Aorta (tissue), 5 donors: ENCODE measurements around the gene IL21. TPM values are rescaled to one million over a fixed set of nuclear protein-coding genes. Genes with fewer than 3 reads are reported as not detected.
A peak's percentile ranks its signal among the peaks of the same experiment; 100 is the strongest.

Source experiments
- ATAC-seq: fragments of 200-7000 bp; cut with Tn5 transposase; one replicate; pipeline ENCODE4 v1.9.1; 2022; ENCODE audit warnings: moderate library complexity; ENCODE audit not compliant: low FRiP score
- DNase-seq, 2 donors: peaks; one replicate each; pipeline ENCODE4 v3.0.0-alpha.2; 2020
- H3K27ac ChIP-seq, 2 donors: one replicate each; pipeline ENCODE4 v1.5.1; 2013; ENCODE audit warnings: low read length in 2 of 2, mild to moderate bottlenecking in 2 of 2, moderate library complexity in 2 of 2, control low read depth in 1 of 2, inconsistent platforms in 1 of 2, low read depth in 1 of 2
- H3K27me3 ChIP-seq, 2 donors: one replicate each; pipeline ENCODE4 v1.6.1; 2013; ENCODE audit warnings: control low read depth in 1 of 2, low read length in 1 of 2, mild to moderate bottlenecking in 1 of 2, moderate library complexity in 1 of 2; ENCODE audit not compliant: insufficient read depth in 2 of 2, control insufficient read depth in 1 of 2
- H3K36me3 ChIP-seq, 2 donors: one replicate each; pipeline ENCODE4 v1.6.1; 2013; ENCODE audit warnings: control low read depth in 1 of 2, low read length in 1 of 2, mild to moderate bottlenecking in 1 of 2; ENCODE audit not compliant: insufficient read depth in 2 of 2, control insufficient read depth in 1 of 2
- H3K4me1 ChIP-seq, 2 donors: one replicate each; pipeline ENCODE4 v1.6.1; 2013; ENCODE audit warnings: low read length in 2 of 2, control low read depth in 1 of 2, mild to moderate bottlenecking in 1 of 2, moderate library complexity in 1 of 2; ENCODE audit not compliant: insufficient read depth in 2 of 2, control insufficient read depth in 1 of 2
- H3K4me3 ChIP-seq, 2 donors: one replicate each; pipeline ENCODE4 v1.5.1; 2013; ENCODE audit warnings: low read length in 2 of 2, control low read depth in 1 of 2, mild to moderate bottlenecking in 1 of 2
- H3K9me3 ChIP-seq: one replicate; pipeline ENCODE4 v1.6.1; 2013; ENCODE audit warnings: mild to moderate bottlenecking, low read length; ENCODE audit not compliant: control insufficient read depth
- WGBS, 2 donors: extraction: QIAGEN DNeasy Blood & Tissue Kit; methylation state at CpG; one replicate each; pipeline ENCODE4 v1.1.7; 2013; 5-methylcytosine and 5-hydroxymethylcytosine counted together
- intact Hi-C, 2 donors: fragments of 100-400 bp; cut with DNase I; formaldehyde crosslinking; loops; one replicate each; pipeline versions ENCODE4 v1.14.2 to v1.15.0; 2022
- long read RNA-seq, 2 donors: library from polyadenylated mRNA; unstranded; transcript quantifications; one replicate each; pipeline ENCODE4 v2.0.0, GENCODE V29; 2020 to 2021
- polyA plus RNA-seq, 2 donors: library from polyadenylated mRNA; stranded (reverse); fragments of 200-250 nt; gene quantifications; one replicate each; pipeline ENCODE4 v1.2.3, GENCODE V29; 2013
- total RNA-seq, 2 donors: library from RNA; stranded (reverse); fragmentation: NEBNext Ultra II Directional; extraction: Animal tissue kit (Norgen Biotek cat#: 25700); gene quantifications; one replicate each; pipeline ENCODE4 v1.2.1, GENCODE V29; 2021
- donor health status: healthy with polysubstance abuse.
- donor health status: Bipolar disorder and iron deficiency.
- donor health status: DM: no; HTN: no; CAD: no.
- donor health status: DM: no; HTN: no; CAD: no.
- donor health status: DM: yes; HTN: yes; CAD: no.

The IL21 gene
- total RNA-seq (not detected), polyA plus RNA-seq (not detected)
- long read RNA-seq, donor 1 = 0 reads
- long read RNA-seq, donor 2 = 0 reads

DNA sequence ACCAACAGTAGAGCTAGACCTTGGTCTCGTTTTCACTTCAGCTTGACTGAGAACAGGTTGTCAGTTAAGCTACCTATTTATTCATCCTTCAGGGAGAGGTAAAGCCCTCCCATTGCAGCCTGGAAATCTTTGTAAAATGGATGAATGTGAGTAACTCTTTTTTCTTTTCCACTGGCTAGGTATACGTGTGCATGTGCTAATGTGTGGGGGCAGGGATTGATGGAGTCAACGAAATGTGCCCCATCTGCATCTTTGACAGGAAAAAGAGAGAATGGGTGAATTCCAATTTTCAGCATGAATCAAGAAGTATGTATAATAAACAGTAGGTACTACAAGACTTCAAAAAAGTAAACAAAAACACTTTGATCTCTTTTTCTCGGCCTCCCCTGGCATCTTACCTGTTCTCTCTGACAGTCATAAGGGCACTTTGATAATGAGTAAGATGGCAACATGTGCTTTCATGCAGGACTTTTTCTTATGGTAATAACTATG lies at the start of gene IL21:
Gene IL21 (minus strand): TSS at position 51 of the 492 bp plus-strand sequence. CDS start 55 bp downstream, outside the sequence.
- ATAC-seq = no peak

DNA sequence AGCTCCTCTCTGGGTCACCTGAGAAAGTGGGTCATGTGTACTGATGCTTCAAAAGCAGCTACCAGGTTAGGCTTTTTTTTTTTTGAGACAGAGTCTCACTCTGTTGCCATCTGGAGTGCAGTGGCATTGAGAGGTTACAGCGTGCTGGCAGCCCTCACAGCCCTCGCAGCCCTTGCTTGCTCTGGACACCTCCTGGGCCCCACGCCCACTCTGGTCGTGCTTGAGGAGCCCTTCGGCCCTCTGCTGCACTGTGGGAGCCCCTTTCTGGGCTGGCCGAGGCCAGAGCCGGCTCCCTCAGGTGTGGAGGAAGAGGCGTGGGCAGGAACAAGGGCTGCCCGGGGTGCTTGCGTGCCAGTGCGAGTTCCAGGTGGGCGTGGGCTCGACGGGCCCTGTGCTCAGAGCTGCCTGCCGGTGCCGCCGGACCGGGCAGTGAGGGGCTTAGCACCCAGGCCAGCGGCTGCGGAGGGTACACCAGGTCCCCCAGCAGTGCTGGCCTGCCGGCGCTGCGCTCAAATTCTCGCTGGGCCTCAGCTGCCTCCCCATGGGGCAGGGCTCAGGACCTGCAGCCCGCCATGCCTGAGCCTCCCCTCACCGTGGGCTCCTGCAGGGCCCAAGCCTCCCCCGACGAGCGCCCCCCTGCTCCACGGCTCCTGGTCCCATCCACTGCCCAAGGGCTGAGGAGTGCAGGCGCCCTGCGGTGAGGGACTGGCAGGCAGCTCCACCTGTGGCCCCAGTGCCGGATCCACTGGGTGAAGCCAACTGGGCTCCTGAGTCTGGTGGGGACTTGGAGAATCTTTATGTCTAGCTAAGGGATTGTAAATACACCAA lies 49.3 kb upstream of the IL21 start:
- Histone ChIP-seq H3K27me3 (no peaks in the 10 kb centered on the region), H3K4me1 (peaks cover 0 to 5% of the 10 kb centered on the region in 2 donors), H3K27ac (no peak overlapping the region), H3K4me3 (no peak overlapping the region), H3K36me3 (no peaks in the 10 kb centered on the region), H3K9me3 (no peaks in the 10 kb centered on the region)
- DNase-seq (no peak), ATAC-seq (no peak)
- 94 to 96% methylated on average over 33 of the region's 33 CpGs for WGBS, 2 donors
- intact Hi-C loops = loop anchor here in 1 of 2 donors (10.0 kb wide), 1 partner anchor 155 kb away; the partner anchor contains the start of gene FGF2

More for the DNA sequence above, at the start of gene IL21:
- DNase-seq = no peak
- Histone ChIP-seq H3K27me3 (no peaks in the 10 kb centered on the region), H3K36me3 (no peaks in the 10 kb centered on the region), H3K4me3 (no peak within 1 kb of the TSS), H3K27ac (no peak within 1 kb of the TSS), H3K4me1 (peaks cover 0 to 3% of the 10 kb centered on the region in 2 donors), H3K9me3 (no peaks in the 10 kb centered on the region)
- intact Hi-C loops = no loop called here
- WGBS, 2 donors = 72% methylated on average over 4 of the region's 4 CpGs

DNA sequence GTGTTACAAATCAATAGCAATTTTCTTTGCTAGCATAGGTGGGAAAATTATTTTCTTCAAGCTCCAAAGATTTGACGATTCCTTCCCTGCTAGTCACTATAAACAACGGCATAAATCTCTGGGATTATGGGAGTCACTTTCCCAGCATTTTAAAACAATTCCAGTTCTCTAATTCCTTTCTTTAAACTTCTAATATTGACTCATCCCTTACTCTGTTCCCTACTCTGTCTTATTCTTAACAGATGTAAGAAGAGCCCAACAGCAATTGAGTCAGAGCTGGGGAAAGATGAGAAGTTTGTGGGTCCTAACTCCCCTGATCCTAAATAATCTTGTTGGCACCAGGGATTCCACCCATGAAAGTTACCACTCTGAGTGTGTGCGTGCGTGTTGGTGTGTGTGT lies 47.4 kb upstream of the IL21 start:
- Histone ChIP-seq H3K4me1 (peaks cover 0 to 7% of the 10 kb centered on the region in 2 donors), H3K27ac (no peak overlapping the region), H3K36me3 (no peaks in the 10 kb centered on the region), H3K4me3 (no peak overlapping the region), H3K9me3 (no peaks in the 10 kb centered on the region), H3K27me3 (no peaks in the 10 kb centered on the region)
- peak; percentile 8 for ATAC-seq
- intact Hi-C loops = loop anchor here in 1 of 2 donors (10.0 kb wide), 1 partner anchor 157 kb away; the partner anchor contains the start of gene FGF2
- DNase-seq = no peak
- WGBS, 2 donors = 90 to 96% methylated on average over 4 of the region's 4 CpGs

DNA sequence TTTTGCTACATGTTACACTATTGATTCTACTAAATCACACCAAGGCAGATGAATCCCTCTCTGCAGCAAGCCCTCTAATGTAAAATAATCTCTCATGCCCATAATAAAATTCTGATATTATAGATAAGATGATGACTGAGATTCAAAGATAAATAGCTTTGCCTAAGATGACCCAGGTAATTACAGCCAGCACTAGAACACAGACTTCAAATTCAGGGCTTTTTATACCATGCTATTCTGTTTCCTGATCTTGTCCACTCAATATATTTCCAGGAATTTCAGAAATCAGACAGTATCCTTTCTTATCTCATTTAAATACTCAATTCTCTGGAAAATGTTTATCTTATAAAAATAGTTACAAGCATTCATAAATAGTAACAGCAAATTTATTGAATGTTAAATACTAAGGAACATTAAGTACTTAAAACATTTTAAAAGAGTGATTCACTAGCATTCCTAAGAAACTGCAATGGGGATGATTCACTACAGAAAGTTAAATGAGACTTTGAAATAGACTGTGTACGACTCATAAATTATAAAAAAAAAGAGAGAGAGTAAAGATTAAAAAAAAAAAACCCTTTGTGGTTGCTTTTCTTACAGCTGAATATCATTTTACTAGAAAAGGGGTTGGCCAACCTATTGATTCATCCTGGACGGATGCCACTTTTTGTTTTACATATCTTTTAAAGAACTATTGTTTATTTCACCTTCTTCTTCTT lies 45.8 kb upstream of the IL21 start:
- Histone ChIP-seq H3K27ac (peak overlapping the region in 1 of 2 donors; percentile 86), H3K36me3 (no peaks in the 10 kb centered on the region), H3K27me3 (no peaks in the 10 kb centered on the region), H3K4me1 (peaks cover under 1 to 8% of the 10 kb centered on the region in 2 donors), H3K9me3 (no peaks in the 10 kb centered on the region), H3K4me3 (no peak overlapping the region)
- ATAC-seq (no peak), DNase-seq (no peak)
- 27 to 30% methylated on average over 2 of the region's 2 CpGs for WGBS, 2 donors
- intact Hi-C loops = loop anchor here in 1 of 2 donors (10.0 kb wide), 1 partner anchor 158 kb away; the partner anchor contains the start of gene FGF2

DNA sequence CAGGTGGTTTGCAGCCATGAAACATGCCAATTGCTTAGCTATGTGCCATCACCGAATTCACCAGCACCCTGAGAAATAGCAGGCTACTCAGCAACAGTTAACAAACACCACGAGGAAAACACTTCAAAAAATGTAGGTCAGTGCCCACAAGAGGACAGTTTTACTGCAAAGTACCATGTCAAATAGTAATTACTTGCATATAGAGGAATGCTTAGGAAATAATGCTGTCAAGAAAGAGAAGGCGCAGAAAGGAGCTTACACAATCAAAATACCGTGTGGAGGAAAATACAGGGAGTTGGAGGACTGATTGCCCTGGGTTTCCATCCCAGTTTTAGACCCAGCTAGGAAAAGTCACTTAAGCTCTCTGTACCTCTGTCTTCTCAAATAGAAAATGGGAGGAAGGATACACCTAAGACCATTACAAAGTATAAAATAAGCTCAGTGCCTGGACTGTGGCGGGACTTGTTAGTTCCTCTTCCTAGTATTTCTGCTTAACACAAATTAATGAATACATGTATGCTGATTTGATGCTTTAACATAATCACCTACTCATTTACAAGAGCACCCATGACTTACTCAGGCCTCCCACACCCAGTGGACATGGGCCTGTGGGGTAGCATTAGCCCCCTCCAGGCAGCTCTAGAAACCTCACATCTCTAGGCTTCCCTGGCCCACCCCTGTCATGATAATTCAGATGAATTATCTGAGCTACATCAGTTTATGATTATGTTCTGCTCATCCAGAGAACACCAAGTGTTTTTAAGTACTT lies 44.5 kb upstream of the IL21 start:
- DNase-seq = no peak
- H3K27ac ChIP-seq = peak overlapping the region in 1 of 2 donors; percentile 51

DNA sequence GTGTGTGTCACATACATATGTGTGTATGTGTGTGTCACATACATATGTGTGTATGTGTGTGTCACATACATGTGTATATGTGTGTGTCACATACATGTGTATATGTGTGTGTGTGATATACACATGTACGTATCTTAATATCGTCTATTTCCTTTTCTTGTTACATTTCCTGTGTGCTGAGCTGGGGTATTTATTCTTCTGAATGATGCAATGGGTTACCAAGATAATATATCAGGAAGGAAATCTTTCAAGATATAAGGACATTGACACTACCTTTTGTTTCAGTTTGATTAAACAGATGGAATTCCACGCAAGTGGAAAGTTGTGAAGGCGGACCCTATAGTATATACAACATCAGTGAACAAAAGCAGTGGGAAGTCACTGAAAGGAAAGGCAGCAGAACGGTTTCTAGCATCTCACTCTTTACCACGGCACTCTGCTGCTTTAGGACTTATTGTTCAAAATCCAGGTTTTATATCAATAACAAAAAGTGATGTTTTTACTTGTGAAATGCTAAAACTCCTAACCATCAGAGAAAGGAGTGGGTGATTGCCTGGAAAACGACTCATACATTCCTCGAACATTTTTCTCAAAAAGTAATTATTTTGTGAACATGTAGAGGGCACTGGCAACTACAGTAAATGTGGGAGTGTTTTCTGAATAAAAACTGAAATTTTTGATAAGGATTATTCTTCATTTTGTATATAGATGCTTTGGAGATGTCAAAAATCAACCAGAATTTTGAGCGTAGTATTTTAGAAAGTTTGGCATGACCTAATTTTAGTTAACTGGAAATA lies 43.1 kb upstream of the IL21 start:
- ATAC-seq (no peak), DNase-seq (no peak)
- Histone ChIP-seq H3K27ac (no peak overlapping the region), H3K36me3 (no peaks in the 10 kb centered on the region), H3K9me3 (no peaks in the 10 kb centered on the region), H3K4me1 (peaks cover 3 to 10% of the 10 kb centered on the region in 2 donors), H3K27me3 (no peaks in the 10 kb centered on the region), H3K4me3 (no peak overlapping the region)
- WGBS, 2 donors = 42 to 50% methylated on average over 9 of the region's 9 CpGs
- intact Hi-C loops = loop anchor here in 1 of 2 donors (10.0 kb wide), 1 partner anchor 161 kb away; the partner anchor contains the start of gene FGF2

More for the DNA sequence above, 44.5 kb upstream of the IL21 start:
- H3K27me3 ChIP-seq = no peaks in the 10 kb centered on the region
- no peak for ATAC-seq
- H3K4me3 ChIP-seq = no peak overlapping the region
- 65 to 66% methylated on average over 5 of the region's 5 CpGs for WGBS, 2 donors
- no peaks in the 10 kb centered on the region for H3K9me3 ChIP-seq
- no peaks in the 10 kb centered on the region for H3K36me3 ChIP-seq
- intact Hi-C loops = loop anchor here in 1 of 2 donors (10.0 kb wide), 1 partner anchor 159 kb away; the partner anchor contains the start of gene FGF2
- H3K4me1 ChIP-seq = peaks cover 3 to 10% of the 10 kb centered on the region in 2 donors

DNA sequence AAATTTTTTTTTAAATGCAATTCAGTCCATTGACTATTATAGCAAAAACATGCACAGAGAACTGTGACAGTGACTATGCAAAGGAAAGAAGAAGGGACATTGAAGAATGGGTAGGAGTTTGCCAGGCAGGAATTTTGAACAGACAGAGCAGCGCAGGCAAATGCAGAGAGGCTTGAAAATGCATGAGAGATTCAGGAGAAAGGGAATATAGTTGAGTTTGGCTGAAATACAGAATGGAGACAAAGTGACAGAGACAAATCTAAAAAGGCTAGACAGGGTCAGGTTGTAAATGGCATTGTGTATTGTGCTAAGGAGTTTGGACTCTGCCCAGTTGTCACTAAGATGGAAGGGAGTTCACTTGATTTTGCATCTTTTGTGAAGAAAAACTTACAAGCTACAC lies 42.4 kb upstream of the IL21 start:
- 17 to 81% methylated on average over 1 of the region's 1 CpG for WGBS, 2 donors
- DNase-seq = no peak
- H3K9me3 ChIP-seq = no peaks in the 10 kb centered on the region
- intact Hi-C loops = loop anchor here in 1 of 2 donors (10.0 kb wide), 1 partner anchor 162 kb away; the partner anchor contains the start of gene FGF2
- no peaks in the 10 kb centered on the region for H3K27me3 ChIP-seq
- H3K4me3 ChIP-seq = no peak overlapping the region
- no peak overlapping the region for H3K27ac ChIP-seq
- no peak for ATAC-seq
- peaks cover 3 to 8% of the 10 kb centered on the region in 2 donors for H3K4me1 ChIP-seq
- H3K36me3 ChIP-seq = no peaks in the 10 kb centered on the region
